K562 (cell line): ENCODE measurements around the gene TIMM44. TPM values are rescaled to one million over a fixed set of nuclear protein-coding genes. Genes with fewer than 3 reads are reported as not detected.

ENCODE experiments used
- CCNT2 ChIP-seq: IDR thresholded peaks from 2 replicates; pipeline ENCODE4 v1.6.1; 2011; ENCODE audit warnings: borderline replicate concordance, low read depth, mild to moderate bottlenecking, moderate library complexity, mixed read lengths, low read length; ENCODE audit not compliant: insufficient read length; ENCODE audit errors: extremely low read depth
- DMBX1 ChIP-seq: fragments of 250-450 bp; sonication (Bioruptor Pico); IDR thresholded peaks from 2 replicates; pipeline ENCODE4 v1.8.0; 2022; ENCODE audit warnings: inconsistent platforms, mild to moderate bottlenecking, moderate library complexity, borderline replicate concordance
- GATA2 ChIP-seq: sonication (generic); formaldehyde crosslinking; IDR thresholded peaks from 2 replicates; pipeline ENCODE4 v1.4.0; 2020; ENCODE audit warnings: mild to moderate bottlenecking, missing genetic modification reagents
- GATAD2B ChIP-seq: fragments of 450-650 bp; IDR thresholded peaks from 2 replicates; pipeline ENCODE4 v1.6.1; 2017; ENCODE audit warnings: mild to moderate bottlenecking, borderline replicate concordance
- HDAC1 ChIP-seq, 2 experiments: fragments of 450-650 bp; IDR thresholded peaks; 2 replicates each; pipeline ENCODE4 v1.6.1; 2016 to 2017; ENCODE audit warnings: inconsistent platforms in 1 of 2, mild to moderate bottlenecking in 1 of 2, moderate library complexity in 1 of 2
- MYNN ChIP-seq, 2 experiments: sonication (generic); formaldehyde crosslinking in 1 of 2; IDR thresholded peaks; 2 replicates each; pipeline versions ENCODE4 v1.5.0 to v1.6.1; 2016 to 2020; ENCODE audit warnings: antibody characterized with exemption in 1 of 2, missing genetic modification reagents in 1 of 2
- NFIC ChIP-seq: fragments of 450-650 bp; IDR thresholded peaks from 2 replicates; pipeline ENCODE4 v1.6.1; 2017; ENCODE audit warnings: mild to moderate bottlenecking, inconsistent platforms
- POLR2A ChIP-seq: fragments of 450-650 bp; conservative IDR thresholded peaks from 2 replicates; pipeline ENCODE4 v1.6.1; 2016
- POLR2AphosphoS2 ChIP-seq: IDR thresholded peaks from 2 replicates; pipeline ENCODE4 v1.6.1; 2012; ENCODE audit warnings: low read length, improper control_type of control experiment
- POLR2B ChIP-seq: fragments of 450-650 bp; IDR thresholded peaks from 2 replicates; pipeline ENCODE4 v1.6.1; 2018; ENCODE audit warnings: low read depth; ENCODE audit not compliant: partially characterized antibody
- RBM22 ChIP-seq: fragments of 200-400 bp; formaldehyde crosslinking; IDR thresholded peaks from 2 replicates; pipeline ENCODE4 v1.6.1; 2018; ENCODE audit warnings: low read length, low read depth; ENCODE audit not compliant: poor library complexity, severe bottlenecking
- TAF9B ChIP-seq: fragments of 450-650 bp; IDR thresholded peaks from 2 replicates; pipeline ENCODE4 v1.6.1; 2018; ENCODE audit warnings: mild to moderate bottlenecking; ENCODE audit not compliant: partially characterized antibody
- ZNF408 ChIP-seq: fragments of 250-450 bp; sonication (Bioruptor Pico); IDR thresholded peaks from 2 replicates; pipeline ENCODE4 v1.4.0; 2020; ENCODE audit warnings: low read depth, mild to moderate bottlenecking, moderate library complexity
- ZNF551 ChIP-seq: fragments of 250-450 bp; sonication (Bioruptor Pico); IDR thresholded peaks from 2 replicates; pipeline ENCODE4 v1.5.0; 2021; ENCODE audit warnings: mild to moderate bottlenecking, moderate library complexity
- ZNF592 ChIP-seq: fragments of 450-650 bp; IDR thresholded peaks from 2 replicates; pipeline ENCODE4 v1.6.1; 2017; ENCODE audit warnings: antibody characterized with exemption, mild to moderate bottlenecking
- ZNF695 ChIP-seq: fragments of 450-650 bp; formaldehyde crosslinking; IDR thresholded peaks from 2 replicates; pipeline ENCODE4 v1.4.0; 2020; ENCODE audit warnings: mild to moderate bottlenecking, moderate library complexity
- polyA plus RNA-seq, 8 experiments: library from polyadenylated mRNA; depleted of rRNA in 4 of 8; stranded (reverse) in 5 of 8; unstranded in 3 of 8; fragments of >200 nt; fragmentation: Nextera tagmentation in 2 of 8; fragmentation: Illumina TruSeq in 1 of 8; extraction: Ambion mirVana in 2 of 8; extraction: Trizol in 1 of 8; gene quantifications; 2 replicates each; pipeline versions ENCODE4 v1.2.1 to v1.2.3, GENCODE V29; 2011 to 2014; ENCODE audit warnings: inconsistent platforms in 1 of 8, missing spikeins in 1 of 8
- total RNA-seq, 7 experiments: library from RNA; depleted of rRNA in 6 of 7; stranded (reverse); fragments of >200 nt in 6 of 7; fragmentation: Illumina TruSeq in 2 of 7; extraction: Trizol in 2 of 7; gene quantifications; 2 replicates each; pipeline versions ENCODE4 v1.2.1 to v1.2.3, GENCODE V29; 2011 to 2021; ENCODE audit warnings: low replicate concordance in 1 of 7
- TF ChIP-seq, protein P1 (sequence below): fragments of 200-800 bp; sonication (Bioruptor generic); IDR thresholded peaks from 2 replicates; pipeline ENCODE4 v1.6.1; 2017; ENCODE audit warnings: missing genetic modification characterization, missing compliant biosample characterization
- TF ChIP-seq, protein P2 (sequence below): fragments of 250-450 bp; sonication (Bioruptor Pico); IDR thresholded peaks from 2 replicates; pipeline ENCODE4 v1.9.0; 2021; ENCODE audit warnings: mild to moderate bottlenecking, inconsistent platforms
- TF ChIP-seq, protein P3 (sequence below): IDR thresholded peaks from 2 replicates; pipeline ENCODE4 v1.6.1; 2011; ENCODE audit not compliant: insufficient read length; ENCODE audit errors: extremely low read depth

Gene TIMM44
- total and polyA plus RNA-seq, 9 of the 15 experiments (the other 6 are each of a cell fraction or from before 2014, with no cell fraction given): 10.3 to 231 (median 89.3) TPM

DNA sequence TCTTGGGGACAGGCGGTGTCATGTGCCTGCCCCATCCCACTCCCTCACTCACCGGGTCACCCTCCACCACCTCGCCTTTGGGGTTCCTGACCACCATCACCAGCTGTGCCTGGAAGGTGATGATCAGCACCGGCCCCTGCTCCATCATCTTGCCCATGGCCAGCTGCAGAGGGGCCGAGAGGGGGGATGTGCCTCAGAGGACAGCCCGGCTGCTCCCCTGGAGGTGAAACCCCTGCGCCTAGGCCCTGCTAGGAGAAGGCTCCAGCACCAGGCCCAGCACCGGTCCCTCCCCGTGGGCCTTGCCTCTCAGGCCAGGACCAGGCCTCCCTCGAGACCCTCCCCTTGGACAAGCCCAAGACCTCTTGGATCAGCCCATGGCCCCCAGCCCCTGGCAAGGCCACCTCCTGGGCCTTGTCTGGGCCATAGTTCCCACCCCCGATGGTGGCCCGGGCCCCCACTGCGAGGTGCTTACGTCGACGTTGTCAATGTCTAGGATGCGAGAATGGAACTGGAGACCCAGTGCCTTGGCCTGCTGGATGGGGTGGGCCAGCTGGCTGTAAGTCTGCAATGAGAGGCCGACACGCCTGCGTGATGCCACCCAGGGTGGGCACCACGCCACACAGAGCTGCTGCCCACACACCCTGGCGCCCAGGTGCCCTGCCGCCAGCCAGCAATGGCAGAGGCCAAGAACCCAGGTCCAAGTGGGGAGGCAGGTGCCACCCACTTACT lies 15.7 kb downstream of the TIMM44 start (continued):
- no peak for TF ChIP-seq ZNF592
- TF ChIP-seq POLR2A: peak; percentile 52
- TF ChIP-seq, protein P1, sequence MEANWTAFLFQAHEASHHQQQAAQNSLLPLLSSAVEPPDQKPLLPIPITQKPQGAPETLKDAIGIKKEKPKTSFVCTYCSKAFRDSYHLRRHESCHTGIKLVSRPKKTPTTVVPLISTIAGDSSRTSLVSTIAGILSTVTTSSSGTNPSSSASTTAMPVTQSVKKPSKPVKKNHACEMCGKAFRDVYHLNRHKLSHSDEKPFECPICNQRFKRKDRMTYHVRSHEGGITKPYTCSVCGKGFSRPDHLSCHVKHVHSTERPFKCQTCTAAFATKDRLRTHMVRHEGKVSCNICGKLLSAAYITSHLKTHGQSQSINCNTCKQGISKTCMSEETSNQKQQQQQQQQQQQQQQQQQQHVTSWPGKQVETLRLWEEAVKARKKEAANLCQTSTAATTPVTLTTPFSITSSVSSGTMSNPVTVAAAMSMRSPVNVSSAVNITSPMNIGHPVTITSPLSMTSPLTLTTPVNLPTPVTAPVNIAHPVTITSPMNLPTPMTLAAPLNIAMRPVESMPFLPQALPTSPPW (CRISPR knock-in tag): 0 out of 2 replicates have a peak, but pooled peaks have one; percentile 13
- TF ChIP-seq POLR2B: peak; percentile 47
- peak; percentile 66; the same call in 1 of the 2 replicates for TF ChIP-seq POLR2AphosphoS2
- TF ChIP-seq ZNF408: no peak
- peak; percentile 68 for TF ChIP-seq RBM22
- TF ChIP-seq ZNF695 (CRISPR knock-in tag): no peak
- TF ChIP-seq CCNT2: peak; percentile 37
- no peak for TF ChIP-seq DMBX1
- TF ChIP-seq, protein P2, sequence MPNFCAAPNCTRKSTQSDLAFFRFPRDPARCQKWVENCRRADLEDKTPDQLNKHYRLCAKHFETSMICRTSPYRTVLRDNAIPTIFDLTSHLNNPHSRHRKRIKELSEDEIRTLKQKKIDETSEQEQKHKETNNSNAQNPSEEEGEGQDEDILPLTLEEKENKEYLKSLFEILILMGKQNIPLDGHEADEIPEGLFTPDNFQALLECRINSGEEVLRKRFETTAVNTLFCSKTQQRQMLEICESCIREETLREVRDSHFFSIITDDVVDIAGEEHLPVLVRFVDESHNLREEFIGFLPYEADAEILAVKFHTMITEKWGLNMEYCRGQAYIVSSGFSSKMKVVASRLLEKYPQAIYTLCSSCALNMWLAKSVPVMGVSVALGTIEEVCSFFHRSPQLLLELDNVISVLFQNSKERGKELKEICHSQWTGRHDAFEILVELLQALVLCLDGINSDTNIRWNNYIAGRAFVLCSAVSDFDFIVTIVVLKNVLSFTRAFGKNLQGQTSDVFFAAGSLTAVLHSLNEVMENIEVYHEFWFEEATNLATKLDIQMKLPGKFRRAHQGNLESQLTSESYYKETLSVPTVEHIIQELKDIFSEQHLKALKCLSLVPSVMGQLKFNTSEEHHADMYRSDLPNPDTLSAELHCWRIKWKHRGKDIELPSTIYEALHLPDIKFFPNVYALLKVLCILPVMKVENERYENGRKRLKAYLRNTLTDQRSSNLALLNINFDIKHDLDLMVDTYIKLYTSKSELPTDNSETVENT (CRISPR knock-in tag): no peak
- TF ChIP-seq HDAC1 (IDR thresholded peaks at IDR 0.05): no peak
- no peak for TF ChIP-seq ZNF551
- TF ChIP-seq NFIC: no peak
- peak; percentile 56; the same call in 1 of the 2 replicates for TF ChIP-seq MYNN (IDR thresholded peaks at IDR 0.05)
- TF ChIP-seq MYNN (CRISPR knock-in tag; IDR thresholded peaks at IDR 0.05): no peak
- no peak for TF ChIP-seq GATAD2B
- TF ChIP-seq TAF9B: no peak
- no peak for TF ChIP-seq GATA2
- TF ChIP-seq, protein P3, sequence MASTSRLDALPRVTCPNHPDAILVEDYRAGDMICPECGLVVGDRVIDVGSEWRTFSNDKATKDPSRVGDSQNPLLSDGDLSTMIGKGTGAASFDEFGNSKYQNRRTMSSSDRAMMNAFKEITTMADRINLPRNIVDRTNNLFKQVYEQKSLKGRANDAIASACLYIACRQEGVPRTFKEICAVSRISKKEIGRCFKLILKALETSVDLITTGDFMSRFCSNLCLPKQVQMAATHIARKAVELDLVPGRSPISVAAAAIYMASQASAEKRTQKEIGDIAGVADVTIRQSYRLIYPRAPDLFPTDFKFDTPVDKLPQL: no peak
